Measurements from ENCODE around the gene IFI27L2.

The IFI27L2 gene

DNA sequence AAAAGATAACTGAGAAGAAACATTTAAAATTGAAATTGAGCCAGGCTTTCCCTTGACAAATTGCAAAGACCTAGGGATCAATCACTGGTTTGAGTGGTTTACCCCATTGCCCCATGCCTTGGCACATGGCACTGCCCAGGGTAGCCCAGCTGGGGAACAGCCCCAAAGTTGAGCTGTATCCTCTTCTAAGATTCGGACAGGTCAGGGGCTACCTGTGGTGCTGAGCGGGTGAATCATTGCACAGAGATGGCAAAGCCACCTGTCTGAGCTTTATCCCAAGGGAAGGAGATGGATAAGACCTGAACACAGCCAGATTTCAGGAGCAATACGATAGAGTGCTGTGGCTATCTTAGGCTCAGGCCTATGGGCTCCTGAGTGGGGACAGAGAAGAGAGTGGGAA is 7.0 kb downstream of the IFI27L2 start:
- in situ Hi-C loops (cut with HindIII; ENCODE audit: low pct_ligation_motif_present, low sequenced_read_pairs), result no loop called here
- no peak overlapping the region for H3K4me3 ChIP-seq (ENCODE audit: low read depth, low read length)
- no peak overlapping the region for H3K27ac ChIP-seq
- TF ChIP-seq, protein P1, sequence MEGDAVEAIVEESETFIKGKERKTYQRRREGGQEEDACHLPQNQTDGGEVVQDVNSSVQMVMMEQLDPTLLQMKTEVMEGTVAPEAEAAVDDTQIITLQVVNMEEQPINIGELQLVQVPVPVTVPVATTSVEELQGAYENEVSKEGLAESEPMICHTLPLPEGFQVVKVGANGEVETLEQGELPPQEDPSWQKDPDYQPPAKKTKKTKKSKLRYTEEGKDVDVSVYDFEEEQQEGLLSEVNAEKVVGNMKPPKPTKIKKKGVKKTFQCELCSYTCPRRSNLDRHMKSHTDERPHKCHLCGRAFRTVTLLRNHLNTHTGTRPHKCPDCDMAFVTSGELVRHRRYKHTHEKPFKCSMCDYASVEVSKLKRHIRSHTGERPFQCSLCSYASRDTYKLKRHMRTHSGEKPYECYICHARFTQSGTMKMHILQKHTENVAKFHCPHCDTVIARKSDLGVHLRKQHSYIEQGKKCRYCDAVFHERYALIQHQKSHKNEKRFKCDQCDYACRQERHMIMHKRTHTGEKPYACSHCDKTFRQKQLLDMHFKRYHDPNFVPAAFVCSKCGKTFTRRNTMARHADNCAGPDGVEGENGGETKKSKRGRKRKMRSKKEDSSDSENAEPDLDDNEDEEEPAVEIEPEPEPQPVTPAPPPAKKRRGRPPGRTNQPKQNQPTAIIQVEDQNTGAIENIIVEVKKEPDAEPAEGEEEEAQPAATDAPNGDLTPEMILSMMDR (IDR thresholded peaks at IDR 0.05; ENCODE audit: low read depth, low read length, missing control alignments), result no peak
- H3K27me3 ChIP-seq (replicated peaks), result no peaks in the 10 kb centered on the region
- no peak for DNase-seq
- no peaks in the 10 kb centered on the region for H3K36me3 ChIP-seq (replicated peaks)

DNA sequence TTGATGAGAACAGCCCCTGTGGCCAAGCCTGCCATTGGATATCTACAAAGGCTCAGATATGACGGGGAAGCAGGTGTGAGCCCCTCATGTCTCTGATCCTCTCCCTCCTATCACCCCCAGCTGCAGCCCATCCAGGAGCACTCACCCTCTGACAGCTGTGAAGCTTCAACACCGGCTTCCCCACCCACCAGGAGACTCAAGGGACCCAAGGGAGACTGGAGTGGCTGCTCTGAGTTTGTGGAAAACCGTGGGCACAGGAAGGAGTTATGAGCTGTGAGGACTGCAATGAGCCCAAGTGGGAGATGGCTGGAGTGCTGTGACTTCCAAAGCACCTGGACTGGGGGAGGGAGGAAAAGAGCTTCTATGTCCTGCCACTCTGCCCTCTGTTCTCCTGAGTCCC is 7.9 kb downstream of the IFI27L2 start:
- H3K27ac ChIP-seq, result no peak overlapping the region
- TF ChIP-seq, protein P1 (IDR thresholded peaks at IDR 0.05; ENCODE audit: low read depth, low read length, missing control alignments), result no peak
- peaks cover 2% of the 10 kb centered on the region for H3K27me3 ChIP-seq (replicated peaks)
- DNase-seq, result no peak
- no peaks in the 10 kb centered on the region for H3K36me3 ChIP-seq (replicated peaks)
- H3K4me3 ChIP-seq (ENCODE audit: low read depth, low read length), result no peak overlapping the region
- in situ Hi-C loops (cut with HindIII; ENCODE audit: low pct_ligation_motif_present, low sequenced_read_pairs), result no loop called here

DNA sequence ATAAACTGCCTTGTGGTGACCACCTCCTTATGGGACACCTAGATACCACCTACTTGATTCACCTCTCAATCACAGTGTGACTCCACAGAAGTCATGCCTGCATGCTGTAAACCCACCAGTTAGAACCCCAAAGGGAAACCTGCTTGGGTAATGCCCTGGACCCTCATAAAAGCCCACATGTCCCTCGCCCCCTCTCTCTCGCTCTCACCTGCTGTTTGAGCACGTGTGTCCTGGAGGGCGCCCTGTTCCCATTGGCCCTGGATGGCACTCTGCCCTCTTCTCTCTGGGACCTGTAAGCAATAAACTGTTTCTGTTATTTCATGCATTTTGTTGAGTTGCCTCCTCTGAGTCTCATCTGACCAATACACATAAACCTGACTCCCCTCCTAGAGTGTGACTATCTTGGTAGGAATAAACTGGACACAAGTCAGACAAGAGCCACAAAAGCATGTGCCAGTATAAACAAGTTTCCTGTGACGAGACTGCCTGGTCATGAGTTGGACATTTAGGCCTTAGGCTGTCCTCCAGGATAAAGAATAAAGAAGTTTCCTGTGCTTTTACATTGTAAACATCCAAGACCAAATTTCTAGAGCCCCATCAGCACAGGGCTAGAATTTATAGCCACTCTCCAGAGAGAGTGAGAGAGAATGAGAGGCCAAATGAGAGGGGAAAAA is 8.6 kb downstream of the IFI27L2 start:
- no peak overlapping the region for H3K27ac ChIP-seq
- TF ChIP-seq, protein P1 (IDR thresholded peaks at IDR 0.05; ENCODE audit: low read depth, low read length, missing control alignments), result no peak
- H3K4me3 ChIP-seq (ENCODE audit: low read depth, low read length), result no peak overlapping the region
- in situ Hi-C loops (cut with HindIII; ENCODE audit: low pct_ligation_motif_present, low sequenced_read_pairs), result no loop called here
- H3K36me3 ChIP-seq (replicated peaks), result no peaks in the 10 kb centered on the region
- peaks cover 2% of the 10 kb centered on the region for H3K27me3 ChIP-seq (replicated peaks)
- DNase-seq, result peak; percentile 64

DNA sequence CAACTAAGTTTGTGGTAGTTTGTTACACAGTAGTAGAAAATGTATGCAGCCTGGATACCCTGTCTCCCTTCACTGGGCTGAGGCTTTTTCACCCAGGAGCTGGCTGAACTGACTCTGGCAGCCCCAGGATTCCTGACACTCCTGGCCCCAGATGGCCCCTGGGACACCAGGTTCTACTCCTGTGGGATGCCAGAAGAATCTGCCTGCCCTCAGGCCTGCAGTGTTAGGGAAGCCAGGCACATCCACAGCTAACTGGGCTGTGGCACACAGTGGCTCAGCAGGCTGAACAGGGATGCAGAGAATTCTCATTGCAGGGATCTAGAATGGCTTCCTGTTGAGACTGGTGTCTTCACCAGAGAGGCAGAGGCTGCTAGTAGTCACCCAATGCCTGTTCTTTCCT is 10.3 kb downstream of the IFI27L2 start:
- peaks cover 2% of the 10 kb centered on the region for H3K27me3 ChIP-seq (replicated peaks)
- no peak overlapping the region for H3K4me3 ChIP-seq (ENCODE audit: low read depth, low read length)
- H3K36me3 ChIP-seq (replicated peaks), result no peaks in the 10 kb centered on the region
- TF ChIP-seq, protein P1 (IDR thresholded peaks at IDR 0.05; ENCODE audit: low read depth, low read length, missing control alignments), result no peak
- in situ Hi-C loops (cut with HindIII; ENCODE audit: low pct_ligation_motif_present, low sequenced_read_pairs), result no loop called here
- no peak overlapping the region for H3K27ac ChIP-seq
- no peak for DNase-seq

DNA sequence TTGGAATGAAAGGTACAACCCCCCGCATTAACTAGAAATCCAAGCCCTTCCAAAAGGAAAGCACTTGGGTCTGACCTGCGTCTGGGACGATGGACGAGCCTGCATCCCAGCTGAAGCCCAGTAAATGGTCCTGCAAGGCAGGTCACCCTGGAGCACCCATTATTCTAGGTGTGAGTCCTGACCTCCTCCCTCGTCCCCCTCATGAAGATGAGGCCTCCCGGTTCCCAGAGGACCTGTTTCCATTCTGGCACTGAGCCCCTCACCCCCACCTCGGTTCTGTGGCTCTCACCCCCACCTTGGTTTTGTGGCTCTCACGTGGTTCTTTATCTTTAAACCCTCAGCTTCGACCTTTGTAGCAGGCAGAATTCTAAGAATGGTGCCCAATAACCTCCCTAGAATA is 11.5 kb downstream of the IFI27L2 start:
- Histone ChIP-seq H3K27me3 (replicated peaks) (peaks cover 2% of the 10 kb centered on the region), H3K4me3 (ENCODE audit: low read depth, low read length) (no peak overlapping the region), H3K36me3 (replicated peaks) (no peaks in the 10 kb centered on the region), H3K27ac (no peak overlapping the region)
- in situ Hi-C loops (cut with HindIII; ENCODE audit: low pct_ligation_motif_present, low sequenced_read_pairs), result no loop called here
- TF ChIP-seq, protein P1 (IDR thresholded peaks at IDR 0.05; ENCODE audit: low read depth, low read length, missing control alignments), result no peak
- DNase-seq, result no peak

DNA sequence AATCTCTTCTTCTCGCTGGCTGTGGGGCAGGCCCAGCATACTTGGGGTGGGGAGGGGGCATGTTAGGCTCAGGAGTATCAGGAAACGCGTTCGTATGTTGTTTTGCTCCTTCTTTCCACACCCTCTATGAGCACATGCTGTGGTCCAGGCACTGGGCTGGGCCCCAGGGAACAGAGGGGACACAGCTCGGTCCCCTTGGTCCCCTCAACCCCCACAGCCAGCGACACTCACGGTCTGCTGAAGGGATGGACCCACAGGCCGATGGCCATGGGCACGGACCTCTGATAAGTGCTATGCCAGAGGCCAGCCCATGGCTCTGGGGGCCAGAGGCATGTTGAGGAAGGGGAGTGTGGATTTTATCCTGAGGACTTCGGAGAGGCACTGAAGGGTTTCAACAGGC is 12.7 kb downstream of the IFI27L2 start:
- H3K4me3 ChIP-seq (ENCODE audit: low read depth, low read length), result no peak overlapping the region
- H3K27ac ChIP-seq, result no peak overlapping the region
- TF ChIP-seq, protein P1 (IDR thresholded peaks at IDR 0.05; ENCODE audit: low read depth, low read length, missing control alignments), result no peak
- in situ Hi-C loops (cut with HindIII; ENCODE audit: low pct_ligation_motif_present, low sequenced_read_pairs), result no loop called here
- H3K36me3 ChIP-seq (replicated peaks), result no peaks in the 10 kb centered on the region
- DNase-seq, result no peak
- H3K27me3 ChIP-seq (replicated peaks), result peaks cover 2% of the 10 kb centered on the region
